Measurements from ENCODE around the gene GPX2. TPM values are rescaled to one million over a fixed set of nuclear protein-coding genes. Genes with fewer than 3 reads are reported as not detected.
A peak's percentile ranks its signal among the peaks of the same experiment; 100 is the strongest.

GPX2 gene
- total RNA-seq, 6 experiments from 2014 or later: 248 to 1,113 (median 341) TPM

DNA sequence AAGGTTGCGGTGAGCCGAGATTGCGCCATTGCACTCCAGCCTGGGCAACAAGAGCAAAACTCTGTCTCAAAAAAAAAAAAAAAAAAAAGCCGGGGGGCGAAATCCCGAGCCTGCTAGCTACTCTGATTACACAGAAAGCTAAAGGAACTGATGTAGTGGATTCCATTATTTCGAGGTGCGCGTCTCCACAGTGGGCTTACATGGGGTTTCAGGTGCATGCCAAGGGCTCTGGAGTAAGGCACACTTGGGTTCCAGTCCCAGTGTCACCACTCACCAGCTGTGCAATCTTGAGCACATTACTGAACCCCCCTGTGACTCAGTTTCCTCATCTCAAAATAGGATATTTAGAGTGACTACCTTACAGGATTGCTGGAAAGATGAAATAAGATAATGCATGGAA lies 31.3 kb upstream of the GPX2 start:
- Histone ChIP-seq H3K27ac (no peak overlapping the region), H3K36me3 (no peaks in the 10 kb centered on the region), H3K9me3 (no peaks in the 10 kb centered on the region), H3K4me3 (no peak overlapping the region), H3K27me3 (no peaks in the 10 kb centered on the region), H3K4me1 (peaks cover 0 to 7% (median 0%) of the 10 kb centered on the region in 4 donors)
- DNase-seq (no peak), ATAC-seq (no peak)
- TF ChIP-seq, protein P1, sequence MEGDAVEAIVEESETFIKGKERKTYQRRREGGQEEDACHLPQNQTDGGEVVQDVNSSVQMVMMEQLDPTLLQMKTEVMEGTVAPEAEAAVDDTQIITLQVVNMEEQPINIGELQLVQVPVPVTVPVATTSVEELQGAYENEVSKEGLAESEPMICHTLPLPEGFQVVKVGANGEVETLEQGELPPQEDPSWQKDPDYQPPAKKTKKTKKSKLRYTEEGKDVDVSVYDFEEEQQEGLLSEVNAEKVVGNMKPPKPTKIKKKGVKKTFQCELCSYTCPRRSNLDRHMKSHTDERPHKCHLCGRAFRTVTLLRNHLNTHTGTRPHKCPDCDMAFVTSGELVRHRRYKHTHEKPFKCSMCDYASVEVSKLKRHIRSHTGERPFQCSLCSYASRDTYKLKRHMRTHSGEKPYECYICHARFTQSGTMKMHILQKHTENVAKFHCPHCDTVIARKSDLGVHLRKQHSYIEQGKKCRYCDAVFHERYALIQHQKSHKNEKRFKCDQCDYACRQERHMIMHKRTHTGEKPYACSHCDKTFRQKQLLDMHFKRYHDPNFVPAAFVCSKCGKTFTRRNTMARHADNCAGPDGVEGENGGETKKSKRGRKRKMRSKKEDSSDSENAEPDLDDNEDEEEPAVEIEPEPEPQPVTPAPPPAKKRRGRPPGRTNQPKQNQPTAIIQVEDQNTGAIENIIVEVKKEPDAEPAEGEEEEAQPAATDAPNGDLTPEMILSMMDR (IDR thresholded peaks at IDR 0.05): no peak
- TF ChIP-seq POLR2A (IDR thresholded peaks at IDR 0.05): no peak
- intact Hi-C loops (cut with DNase I): no loop called here
- WGBS (ENCODE audit: insufficient coverage, low coverage, low lambda C conversion rate, missing lambda C conversion rate): 97% methylated on average over 3 of the region's 9 CpGs

DNA sequence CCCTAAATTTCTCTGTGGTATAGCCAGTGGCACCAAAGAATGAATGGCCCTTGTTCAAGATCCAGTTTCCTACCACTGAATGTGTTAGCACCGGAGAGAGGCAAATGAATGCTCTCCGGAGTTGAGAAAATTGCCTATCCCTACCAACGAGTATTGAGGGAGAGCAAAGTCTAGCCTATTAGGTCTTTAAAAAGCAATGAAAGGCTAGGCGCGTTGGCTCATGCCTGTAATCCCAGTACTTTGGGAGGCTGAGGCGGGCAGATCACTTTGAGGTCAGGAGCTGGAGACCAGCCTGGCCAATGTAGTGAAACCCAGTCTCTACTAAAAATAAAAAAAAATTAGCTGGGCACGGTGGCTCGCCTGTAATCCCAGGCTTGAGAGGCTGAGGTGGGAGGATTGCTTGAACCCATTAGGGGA lies 30.5 kb upstream of the GPX2 start:
- no peak for DNase-seq
- Histone ChIP-seq H3K36me3 (no peaks in the 10 kb centered on the region), H3K4me1 (peaks cover 0 to 7% (median 0%) of the 10 kb centered on the region in 4 donors), H3K4me3 (no peak overlapping the region), H3K27ac (no peak overlapping the region), H3K9me3 (no peaks in the 10 kb centered on the region), H3K27me3 (no peaks in the 10 kb centered on the region)
- intact Hi-C loops (cut with DNase I): no loop called here
- WGBS (ENCODE audit: insufficient coverage, low coverage, low lambda C conversion rate, missing lambda C conversion rate): 80% methylated on average over 8 of the region's 8 CpGs
- TF ChIP-seq, protein P1 (IDR thresholded peaks at IDR 0.05): no peak
- TF ChIP-seq POLR2A (IDR thresholded peaks at IDR 0.05): no peak
- no peak for ATAC-seq

DNA sequence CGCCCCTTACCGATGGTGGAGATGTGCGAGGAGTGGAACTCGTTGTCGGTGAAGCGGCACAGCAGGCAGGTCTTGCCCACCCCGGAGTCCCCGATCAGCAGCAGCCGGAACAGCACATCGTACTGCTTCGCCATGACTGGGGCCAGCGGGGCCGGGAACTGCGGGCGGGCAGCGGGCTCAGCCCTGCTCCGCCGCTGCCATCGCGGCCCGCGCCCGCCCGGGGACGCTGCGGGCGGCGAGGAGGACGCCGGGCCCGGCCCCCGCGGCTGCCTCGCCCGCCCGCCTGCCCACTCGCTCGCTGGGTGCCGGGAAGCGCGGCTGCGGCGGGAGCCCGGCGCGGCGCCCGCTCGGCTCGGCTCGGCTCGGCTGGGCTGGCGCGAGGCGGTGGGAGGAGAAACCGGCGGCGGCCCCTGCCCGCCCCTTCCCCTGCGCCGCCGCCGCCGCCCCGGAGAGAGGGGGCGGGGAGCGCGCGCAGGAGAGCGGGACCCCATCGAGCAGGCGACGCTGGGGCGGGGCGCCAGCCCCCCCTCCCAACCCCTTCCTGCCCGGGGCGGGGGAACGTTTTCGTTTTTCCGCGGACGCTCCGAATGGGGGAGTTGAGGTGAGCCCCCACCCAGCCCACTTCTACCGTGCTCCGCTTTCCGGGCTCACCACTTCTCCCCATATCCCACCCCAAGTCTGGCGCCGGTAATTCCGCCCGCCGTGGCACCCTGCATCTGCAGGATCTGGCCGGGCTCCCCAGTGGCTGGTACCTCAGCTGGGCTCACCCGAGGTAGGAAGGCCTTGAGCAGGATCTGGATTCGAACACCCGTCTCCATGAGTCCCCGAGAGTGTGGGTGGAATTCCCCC lies 29.6 kb upstream of the GPX2 start, which contains the start of gene RAB15:
Gene RAB15, minus strand, starts transcription at position 394 of the 849 bp plus-strand sequence. Its CDS starts 260 bp downstream, at position 134.
- Histone ChIP-seq H3K4me3 (peak within 1 kb of the TSS; percentile 66 to 72 (median 68)), H3K4me1 (peaks cover 0 to 7% (median 0%) of the 10 kb centered on the region in 4 donors), H3K27me3 (no peaks in the 10 kb centered on the region), H3K27ac (no peak within 1 kb of the TSS), H3K36me3 (no peaks in the 10 kb centered on the region), H3K9me3 (no peaks in the 10 kb centered on the region)
- DNase-seq (peak in 1 of 3 donors; percentile 44), ATAC-seq (peak; percentile 77 to 84 (median 84))
- TF ChIP-seq POLR2A (IDR thresholded peaks at IDR 0.05): no peak
- TF ChIP-seq, protein P1 (IDR thresholded peaks at IDR 0.05): no peak
- 2% methylated on average over 12 of the region's 96 CpGs for WGBS (ENCODE audit: insufficient coverage, low coverage, low lambda C conversion rate, missing lambda C conversion rate)
- intact Hi-C loops (cut with DNase I): no loop called here

DNA sequence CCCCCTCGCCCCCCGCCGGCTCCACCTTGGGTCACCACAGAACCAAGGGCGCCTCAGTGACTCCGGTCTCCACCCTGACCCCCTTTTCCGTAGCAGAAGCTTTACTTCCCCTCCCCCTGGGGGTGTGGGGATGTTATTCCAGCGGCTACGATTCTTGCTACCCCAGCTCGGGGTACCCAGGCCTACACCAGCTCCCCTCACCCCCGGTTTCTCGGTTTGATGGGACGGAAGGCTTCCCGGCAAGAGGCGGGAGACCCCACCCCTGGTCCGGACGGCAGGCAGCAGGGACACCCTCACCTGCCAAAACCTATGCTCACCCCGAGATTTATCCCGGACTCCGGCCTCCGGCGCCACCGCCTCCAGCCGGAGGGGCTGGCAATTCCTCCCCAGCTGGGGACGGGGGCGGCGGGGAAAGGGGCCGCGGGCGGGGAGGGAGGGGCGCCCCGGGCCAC lies 29.0 kb upstream of the GPX2 start:
- Histone ChIP-seq H3K4me3 (peak overlapping the region; percentile 54 to 68 (median 67)), H3K27ac (no peak overlapping the region), H3K27me3 (no peaks in the 10 kb centered on the region), H3K4me1 (peaks cover 0 to 7% (median 0%) of the 10 kb centered on the region in 4 donors), H3K9me3 (no peaks in the 10 kb centered on the region), H3K36me3 (no peaks in the 10 kb centered on the region)
- 6% methylated on average over 14 of the region's 31 CpGs for WGBS (ENCODE audit: insufficient coverage, low coverage, low lambda C conversion rate, missing lambda C conversion rate)
- TF ChIP-seq, protein P1 (IDR thresholded peaks at IDR 0.05): no peak
- TF ChIP-seq POLR2A (IDR thresholded peaks at IDR 0.05): no peak
- DNase-seq: no peak
- ATAC-seq: peak in 2 of 4 donors; percentile 6 to 12
- intact Hi-C loops (cut with DNase I): no loop called here

Measured in right lobe of liver (tissue), 6 donors.